ENCODE measurements around the gene NBEA.

The NBEA gene

GRCh38 chr13:35131471-35131870 lies 189.4 kb downstream of the NBEA start (continued):
- TF ChIP-seq, protein P1, sequence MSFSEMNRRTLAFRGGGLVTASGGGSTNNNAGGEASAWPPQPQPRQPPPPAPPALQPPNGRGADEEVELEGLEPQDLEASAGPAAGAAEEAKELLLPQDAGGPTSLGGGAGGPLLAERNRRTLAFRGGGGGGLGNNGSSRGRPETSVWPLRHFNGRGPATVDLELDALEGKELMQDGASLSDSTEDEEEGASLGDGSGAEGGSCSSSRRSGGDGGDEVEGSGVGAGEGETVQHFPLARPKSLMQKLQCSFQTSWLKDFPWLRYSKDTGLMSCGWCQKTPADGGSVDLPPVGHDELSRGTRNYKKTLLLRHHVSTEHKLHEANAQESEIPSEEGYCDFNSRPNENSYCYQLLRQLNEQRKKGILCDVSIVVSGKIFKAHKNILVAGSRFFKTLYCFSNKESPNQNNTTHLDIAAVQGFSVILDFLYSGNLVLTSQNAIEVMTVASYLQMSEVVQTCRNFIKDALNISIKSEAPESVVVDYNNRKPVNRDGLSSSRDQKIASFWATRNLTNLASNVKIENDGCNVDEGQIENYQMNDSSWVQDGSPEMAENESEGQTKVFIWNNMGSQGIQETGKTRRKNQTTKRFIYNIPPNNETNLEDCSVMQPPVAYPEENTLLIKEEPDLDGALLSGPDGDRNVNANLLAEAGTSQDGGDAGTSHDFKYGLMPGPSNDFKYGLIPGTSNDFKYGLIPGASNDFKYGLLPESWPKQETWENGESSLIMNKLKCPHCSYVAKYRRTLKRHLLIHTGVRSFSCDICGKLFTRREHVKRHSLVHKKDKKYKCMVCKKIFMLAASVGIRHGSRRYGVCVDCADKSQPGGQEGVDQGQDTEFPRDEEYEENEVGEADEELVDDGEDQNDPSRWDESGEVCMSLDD (tag by site-specific recombination; IDR thresholded peaks at IDR 0.05), result no peak
- TF ChIP-seq, protein P2, sequence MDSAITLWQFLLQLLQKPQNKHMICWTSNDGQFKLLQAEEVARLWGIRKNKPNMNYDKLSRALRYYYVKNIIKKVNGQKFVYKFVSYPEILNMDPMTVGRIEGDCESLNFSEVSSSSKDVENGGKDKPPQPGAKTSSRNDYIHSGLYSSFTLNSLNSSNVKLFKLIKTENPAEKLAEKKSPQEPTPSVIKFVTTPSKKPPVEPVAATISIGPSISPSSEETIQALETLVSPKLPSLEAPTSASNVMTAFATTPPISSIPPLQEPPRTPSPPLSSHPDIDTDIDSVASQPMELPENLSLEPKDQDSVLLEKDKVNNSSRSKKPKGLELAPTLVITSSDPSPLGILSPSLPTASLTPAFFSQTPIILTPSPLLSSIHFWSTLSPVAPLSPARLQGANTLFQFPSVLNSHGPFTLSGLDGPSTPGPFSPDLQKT (IDR thresholded peaks at IDR 0.05; ENCODE audit: borderline replicate concordance, low read depth, low read length), result no peak
- TF ChIP-seq GLI2 (tag by site-specific recombination; IDR thresholded peaks at IDR 0.05; ENCODE audit: borderline replicate concordance, low read depth) (no peak), ZFP69B (tag by site-specific recombination; IDR thresholded peaks at IDR 0.05) (no peak), ZBTB48 (tag by site-specific recombination; IDR thresholded peaks at IDR 0.05) (no peak), REPIN1 (tag by site-specific recombination; IDR thresholded peaks at IDR 0.05; ENCODE audit: low read depth) (no peak), ZNF560 (tag by site-specific recombination; IDR thresholded peaks at IDR 0.05; ENCODE audit: borderline replicate concordance) (no peak)
- TF ChIP-seq, protein P3, sequence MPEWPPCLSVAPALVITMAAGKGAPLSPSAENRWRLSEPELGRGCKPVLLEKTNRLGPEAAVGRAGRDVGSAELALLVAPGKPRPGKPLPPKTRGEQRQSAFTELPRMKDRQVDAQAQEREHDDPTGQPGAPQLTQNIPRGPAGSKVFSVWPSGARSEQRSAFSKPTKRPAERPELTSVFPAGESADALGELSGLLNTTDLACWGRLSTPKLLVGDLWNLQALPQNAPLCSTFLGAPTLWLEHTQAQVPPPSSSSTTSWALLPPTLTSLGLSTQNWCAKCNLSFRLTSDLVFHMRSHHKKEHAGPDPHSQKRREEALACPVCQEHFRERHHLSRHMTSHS (tag by site-specific recombination; IDR thresholded peaks at IDR 0.05), result no peak

DNA sequence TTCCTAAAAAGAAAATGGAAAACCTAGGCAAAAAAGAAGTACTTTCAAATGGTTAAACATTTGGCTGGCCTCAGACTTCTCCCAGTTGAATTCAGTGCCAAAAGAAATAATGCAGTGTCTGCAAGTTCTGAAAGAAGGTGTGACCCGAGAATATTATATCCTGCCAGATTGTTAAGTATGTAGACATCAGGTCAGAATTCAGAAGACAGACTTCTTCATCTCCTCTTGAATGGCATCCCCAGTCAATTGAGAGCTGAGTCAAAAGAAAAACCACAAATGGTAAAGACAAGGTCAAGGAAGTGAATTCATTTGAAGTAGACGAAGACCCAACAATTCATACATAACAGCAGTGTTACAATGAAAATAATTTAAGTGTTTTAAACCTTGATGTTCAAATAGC lies 194.5 kb downstream of the NBEA start:
- POLR2A ChIA-PET, result no interaction called here
- H3K27ac ChIP-seq (ENCODE audit: extremely low read depth, low read depth, low read length), result no peak overlapping the region
- no peak overlapping the region for H3K4me3 ChIP-seq (ENCODE audit: low read depth, low read length)
- TF ChIP-seq ZNF274 (IDR thresholded peaks at IDR 0.05; ENCODE audit: low read length) (no peak), ZNF274 (tag by site-specific recombination; IDR thresholded peaks at IDR 0.05; ENCODE audit: borderline replicate concordance) (no peak), ZNF626 (tag by site-specific recombination; IDR thresholded peaks at IDR 0.05) (no peak), ZNF302 (tag by site-specific recombination; IDR thresholded peaks at IDR 0.05; ENCODE audit: low read depth) (no peak), TCF7L2 (IDR thresholded peaks at IDR 0.05; ENCODE audit: borderline replicate concordance, low read depth, low read length) (no peak), ZNF548 (tag by site-specific recombination; IDR thresholded peaks at IDR 0.05) (no peak), KLF1 (tag by site-specific recombination; IDR thresholded peaks at IDR 0.05) (no peak), ZNF621 (tag by site-specific recombination; IDR thresholded peaks at IDR 0.05) (no peak), ZNF549 (tag by site-specific recombination; IDR thresholded peaks at IDR 0.05) (no peak), HOXA7 (CRISPR knock-in tag; IDR thresholded peaks at IDR 0.05; ENCODE audit: borderline replicate concordance) (no peak), PBX3 (CRISPR knock-in tag; IDR thresholded peaks at IDR 0.05) (no peak), HOXC10 (CRISPR knock-in tag; IDR thresholded peaks at IDR 0.05) (no peak), ZNF785 (tag by site-specific recombination; IDR thresholded peaks at IDR 0.05) (no peak), ZNF658 (tag by site-specific recombination; IDR thresholded peaks at IDR 0.05) (no peak)
- TF ChIP-seq, protein P4, sequence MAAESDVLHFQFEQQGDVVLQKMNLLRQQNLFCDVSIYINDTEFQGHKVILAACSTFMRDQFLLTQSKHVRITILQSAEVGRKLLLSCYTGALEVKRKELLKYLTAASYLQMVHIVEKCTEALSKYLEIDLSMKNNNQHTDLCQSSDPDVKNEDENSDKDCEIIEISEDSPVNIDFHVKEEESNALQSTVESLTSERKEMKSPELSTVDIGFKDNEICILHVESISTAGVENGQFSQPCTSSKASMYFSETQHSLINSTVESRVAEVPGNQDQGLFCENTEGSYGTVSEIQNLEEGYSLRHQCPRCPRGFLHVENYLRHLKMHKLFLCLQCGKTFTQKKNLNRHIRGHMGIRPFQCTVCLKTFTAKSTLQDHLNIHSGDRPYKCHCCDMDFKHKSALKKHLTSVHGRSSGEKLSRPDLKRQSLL (tag by site-specific recombination; IDR thresholded peaks at IDR 0.05), result no peak
- TF ChIP-seq, protein P2 (IDR thresholded peaks at IDR 0.05; ENCODE audit: borderline replicate concordance, low read depth, low read length), result no peak
- no peaks in the 10 kb centered on the region for H3K9me3 ChIP-seq (ENCODE audit: control insufficient read depth, insufficient read depth, low read depth, low read length)
- H3K36me3 ChIP-seq (ENCODE audit: control insufficient read depth in 2 of 2, insufficient read depth in 1 of 2, low read length in 2 of 2), result no peaks in the 10 kb centered on the region
- CTCF ChIA-PET, result no interaction called here
- H3K4me1 ChIP-seq (ENCODE audit: control insufficient read depth, insufficient read depth, low read length), result no peaks in the 10 kb centered on the region
